Transverse colon (tissue), 4 donors: Measurements from ENCODE around the gene MYH11.

Experiments used
- EP300 ChIP-seq: sonication (generic); formaldehyde crosslinking; IDR thresholded peaks from one replicate; pipeline ENCODE4 v1.6.1; 2017; ENCODE audit warnings: antibody characterized with exemption, low read depth
- POLR2A ChIP-seq: fragments of 450-650 bp; IDR thresholded peaks from one replicate; pipeline ENCODE4 v1.6.1; 2016; ENCODE audit warnings: antibody characterized with exemption, mild to moderate bottlenecking, moderate library complexity
- POLR2AphosphoS5 ChIP-seq, 3 donors: sonication (generic); formaldehyde crosslinking; IDR thresholded peaks; one replicate each; pipeline ENCODE4 v1.6.1; 2016; ENCODE audit warnings: antibody characterized with exemption in 3 of 3
- TF ChIP-seq, protein P1 (sequence below), 5 experiments: fragments of 200-600 bp in 3 of 5; fragments of 450-650 bp in 2 of 5; sonication (generic) in 3 of 5; IDR thresholded peaks; 1 replicate in 2 of 5; 2 replicates in 3 of 5; pipeline ENCODE4 v1.5.1; 2016 to 2017; ENCODE audit warnings: antibody characterized with exemption in 5 of 5, inconsistent platforms in 3 of 5, mild to moderate bottlenecking in 2 of 5, moderate library complexity in 1 of 5

DNA sequence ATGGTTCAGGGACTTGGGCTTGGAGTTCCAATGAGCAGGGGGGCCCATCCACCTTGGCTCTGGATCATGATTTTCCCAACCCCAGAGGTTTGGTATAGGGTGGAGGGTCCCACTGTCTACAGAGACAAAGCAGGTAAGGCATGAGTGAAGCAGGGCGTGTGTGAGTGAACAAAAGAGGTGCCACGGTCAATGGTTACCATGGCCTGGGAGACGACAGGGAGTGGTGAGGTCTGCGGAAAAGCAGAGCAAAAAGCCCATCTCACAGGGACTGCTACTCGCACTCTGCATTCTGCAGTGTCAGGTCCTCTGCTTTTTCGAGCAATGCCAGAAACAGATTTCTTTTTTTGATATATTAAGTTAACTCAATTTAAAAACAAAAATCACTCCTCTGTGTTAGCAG lies 24.6 kb downstream of the MYH11 start:
- TF ChIP-seq, protein P1, sequence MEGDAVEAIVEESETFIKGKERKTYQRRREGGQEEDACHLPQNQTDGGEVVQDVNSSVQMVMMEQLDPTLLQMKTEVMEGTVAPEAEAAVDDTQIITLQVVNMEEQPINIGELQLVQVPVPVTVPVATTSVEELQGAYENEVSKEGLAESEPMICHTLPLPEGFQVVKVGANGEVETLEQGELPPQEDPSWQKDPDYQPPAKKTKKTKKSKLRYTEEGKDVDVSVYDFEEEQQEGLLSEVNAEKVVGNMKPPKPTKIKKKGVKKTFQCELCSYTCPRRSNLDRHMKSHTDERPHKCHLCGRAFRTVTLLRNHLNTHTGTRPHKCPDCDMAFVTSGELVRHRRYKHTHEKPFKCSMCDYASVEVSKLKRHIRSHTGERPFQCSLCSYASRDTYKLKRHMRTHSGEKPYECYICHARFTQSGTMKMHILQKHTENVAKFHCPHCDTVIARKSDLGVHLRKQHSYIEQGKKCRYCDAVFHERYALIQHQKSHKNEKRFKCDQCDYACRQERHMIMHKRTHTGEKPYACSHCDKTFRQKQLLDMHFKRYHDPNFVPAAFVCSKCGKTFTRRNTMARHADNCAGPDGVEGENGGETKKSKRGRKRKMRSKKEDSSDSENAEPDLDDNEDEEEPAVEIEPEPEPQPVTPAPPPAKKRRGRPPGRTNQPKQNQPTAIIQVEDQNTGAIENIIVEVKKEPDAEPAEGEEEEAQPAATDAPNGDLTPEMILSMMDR (IDR thresholded peaks at IDR 0.05), result no peak
- TF ChIP-seq POLR2A (no peak), EP300 (no peak), POLR2AphosphoS5 (IDR thresholded peaks at IDR 0.05) (no peak)
